Measurements from ENCODE around the gene TBC1D17. TPM values are rescaled to one million over a fixed set of nuclear protein-coding genes. Genes with fewer than 3 reads are reported as not detected.
A peak's percentile ranks its signal among the peaks of the same experiment; 100 is the strongest.

The TBC1D17 gene
- total and polyA plus RNA-seq, 10 of the 15 experiments (the other 5 are each of a cell fraction or from before 2014, with no cell fraction given) = 0.42 to 20.4 (median 11.2) TPM

GRCh38 chr19:49848938-49849337 lies 28.6 kb upstream of the TBC1D17 start (continued):
- TF ChIP-seq JUNB (IDR thresholded peaks at IDR 0.05) (peak; percentile 80), PAX5 (IDR thresholded peaks at IDR 0.05; ENCODE audit: borderline replicate concordance, low read depth, low read length) (peak; percentile 48; the same call in 1 of the 2 replicates), IKZF2 (IDR thresholded peaks at IDR 0.05) (peak; percentile 23 to 49; a peak in 3 of 4 replicates)

GRCh38 chr19:49849433-49850220 lies 27.9 kb upstream of the TBC1D17 start:
- ChIA-PET POLR2A (interaction anchor here (0.7 to 2.7 kb wide), 10 partner anchors 17 to 209 kb away, joined by 3 to 25 read pairs (median 7); partner anchors contain the start of genes AKT1S1, FUZ, MED25 and RRAS), RAD21 (ENCODE audit: unreplicated experiment) (interaction anchor here (0.9 to 1.6 kb wide), 5 partner anchors 14 to 40 kb away, joined by 3 to 9 read pairs (median 4); partner anchors contain the start of gene PNKP), SMC1A (ENCODE audit: uncharacterized antibody, unreplicated experiment) (interaction anchor here (1.6 to 1.8 kb wide), 2 partner anchors 19 to 30 kb away, joined by 4 to 5 read pairs; no protein-coding TSS in a partner anchor), CTCF (interaction anchor here (1.1 to 2.1 kb wide), 4 partner anchors 13 to 171 kb away, joined by 3 to 6 read pairs (median 4); partner anchors contain the start of gene PNKP)
- FAIRE-seq (peak; percentile 18), ATAC-seq (no peak), DNase-seq (ENCODE audit: low read depth, low spot score) (no peak)
- TF ChIP-seq SKIL (IDR thresholded peaks at IDR 0.05; ENCODE audit: low read depth, poor library complexity, severe bottlenecking) (no peak), TBL1XR1 (IDR thresholded peaks at IDR 0.05; ENCODE audit: low read depth, low read length) (no peak), CREB1 (IDR thresholded peaks at IDR 0.05; ENCODE audit: low read depth) (no peak), NFIC (IDR thresholded peaks at IDR 0.05; ENCODE audit: low read depth, low read length) (no peak), FOXK2 (IDR thresholded peaks at IDR 0.05) (no peak), E2F8 (IDR thresholded peaks at IDR 0.05; ENCODE audit: low read depth, partially characterized antibody) (no peak), KLF5 (IDR thresholded peaks at IDR 0.05; ENCODE audit: partially characterized antibody) (no peak)
- in situ Hi-C loops (cut with MboI) (no loop called here), intact Hi-C loops (cut with micrococcal nuclease; ENCODE audit: unreplicated experiment) (loop anchor here (2.0 kb wide), 2 partner anchors 27 to 37 kb away; partner anchors contain the start of genes AKT1S1, FUZ and TBC1D17)
- Histone ChIP-seq H3K4me1 (ENCODE audit: control insufficient read depth, insufficient read depth, low read length) (peaks cover 30% of the 10 kb centered on the region), H3K4me3 (0 out of 2 replicates have a peak overlapping the region, but pooled peaks have one; percentile 71), H3K9ac (ENCODE audit: control insufficient read depth, insufficient read depth, low read length) (no peak overlapping the region), H4K20me1 (ENCODE audit: control insufficient read depth, insufficient read depth) (no peaks in the 10 kb centered on the region), H3K27me3 (replicated peaks in 1 of 2; ENCODE audit: control insufficient read depth in 2 of 2, insufficient read depth in 2 of 2, low read length in 1 of 2) (no peaks in the 10 kb centered on the region), H3K79me2 (ENCODE audit: control insufficient read depth, insufficient read depth, low read length) (peaks cover 6% of the 10 kb centered on the region), H3K36me3 (ENCODE audit: control insufficient read depth in 2 of 2, insufficient read depth in 2 of 2, low read length in 1 of 2) (no peaks in the 10 kb centered on the region; a peak in 1 of 4 replicates), H3K27ac (ENCODE audit: control insufficient read depth, insufficient read depth) (no peak overlapping the region), H3K4me2 (ENCODE audit: control insufficient read depth, insufficient read depth) (no peak overlapping the region), H2AFZ (ENCODE audit: control insufficient read depth, low read depth, low read length) (no peak overlapping the region), H3K9me3 (replicated peaks; ENCODE audit: control insufficient read depth, insufficient read depth, low read length) (peaks cover 5% of the 10 kb centered on the region; the same call in 2 of the 3 replicates)
- WGBS (ENCODE audit: insufficient coverage, insufficient replicate concordance, low lambda C conversion rate, missing lambda C conversion rate) = 70% methylated on average over 15 of the region's 15 CpGs
- BruUV-seq (replicated peaks) = no TSS peak
